SK-N-SH (cell line): Measurements from ENCODE around the gene EIF3D. TPM values are rescaled to one million over a fixed set of nuclear protein-coding genes. Genes with fewer than 3 reads are reported as not detected.

Experiments used
- CTCF ChIA-PET: fragments of 300-600, 350-600 bp; formaldehyde crosslinking; extraction: SDS; loops from one replicate; lab custom pipeline; 2021; lab: Yijun Ruan, JAX
- POLR2A ChIA-PET: fragments of 350-600 bp; sonication (Branson Sonifier 250); formaldehyde crosslinking; extraction: SDS; loops from one replicate; lab custom pipeline; 2020; ENCODE audit warnings: antibody characterized with exemption, inconsistent platforms; lab: Yijun Ruan, JAX
- DNase-seq: peaks from one replicate; pipeline ENCODE4 v3.0.0; 2012
- H2AFZ ChIP-seq: fragments of 200-600 bp; sonication (generic); 2 replicates; pipeline ENCODE4 v1.8.1; 2016; ENCODE audit warnings: antibody characterized with exemption, mild to moderate bottlenecking, low read depth
- H3F3A ChIP-seq: fragments of 200-600 bp; sonication (generic); replicated peaks from 2 replicates; pipeline ENCODE3; 2016; ENCODE audit warnings: antibody characterized with exemption, mild to moderate bottlenecking; ENCODE audit not compliant: insufficient read depth
- H3K27ac ChIP-seq, 2 experiments: fragments of 200-500 bp in 1 of 2; fragments of 200-600 bp in 1 of 2; sonication (Bioruptor generic) in 1 of 2; sonication (generic), shearing (Covaris generic) in 1 of 2; 2 replicates each; pipeline versions ENCODE4 v1.5.1 to v1.6.1; 2014 to 2016; ENCODE audit warnings: low read depth in 2 of 2, inconsistent platforms in 1 of 2, low read length in 1 of 2, mild to moderate bottlenecking in 1 of 2, mixed read lengths in 1 of 2
- H3K27me3 ChIP-seq: fragments of 200-600 bp; sonication (generic), shearing (Covaris generic); 2 replicates; pipeline ENCODE4 v1.6.1; 2016; ENCODE audit warnings: mixed run types; ENCODE audit not compliant: insufficient read depth
- H3K36me3 ChIP-seq, 2 experiments: fragments of 200-500 bp in 1 of 2; fragments of 200-600 bp in 1 of 2; sonication (Bioruptor generic) in 1 of 2; sonication (generic) in 1 of 2; replicated peaks in 1 of 2; 2 replicates each; pipeline versions ENCODE3 to v1.5.1; 2014 to 2016; ENCODE audit warnings: low read length in 1 of 2, mild to moderate bottlenecking in 1 of 2; ENCODE audit not compliant: insufficient read depth in 2 of 2, control insufficient read depth in 1 of 2
- H3K4me1 ChIP-seq, 2 experiments: fragments of 200-500 bp in 1 of 2; fragments of 200-600 bp in 1 of 2; sonication (Bioruptor generic) in 1 of 2; sonication (generic), shearing (Covaris generic) in 1 of 2; 2 replicates each; pipeline versions ENCODE4 v1.5.1 to v1.6.1; 2014 to 2016; ENCODE audit warnings: low read depth in 1 of 2, low read length in 1 of 2, mixed run types in 1 of 2; ENCODE audit not compliant: insufficient read depth in 2 of 2, control insufficient read depth in 1 of 2
- H3K4me2 ChIP-seq: fragments of 200-600 bp; sonication (generic), shearing (Covaris generic); 2 replicates; pipeline ENCODE4 v1.6.1; 2017; ENCODE audit warnings: mixed run types
- H3K4me3 ChIP-seq, 2 experiments: fragments of 200-500 bp in 1 of 2; fragments of 200-600 bp in 1 of 2; sonication (Bioruptor generic) in 1 of 2; sonication (generic), shearing (Covaris generic) in 1 of 2; 2 replicates each; pipeline versions ENCODE4 v1.5.1 to v1.8.1; 2014 to 2016; ENCODE audit warnings: low read depth in 2 of 2, inconsistent platforms in 1 of 2, low read length in 1 of 2, mild to moderate bottlenecking in 1 of 2, mixed read lengths in 1 of 2, moderate library complexity in 1 of 2
- H3K79me2 ChIP-seq: fragments of 200-600 bp; sonication (generic); 2 replicates; pipeline ENCODE4 v1.8.1; 2017; ENCODE audit warnings: mild to moderate bottlenecking; ENCODE audit not compliant: insufficient read depth
- H3K9ac ChIP-seq: fragments of 200-600 bp; sonication (generic); 2 replicates; pipeline ENCODE4 v1.6.1; 2017; ENCODE audit warnings: mixed run types
- H3K9me2 ChIP-seq: fragments of 200-600 bp; sonication (generic); 2 replicates; pipeline ENCODE4 v1.6.1; 2017; ENCODE audit warnings: mixed run types
- H3K9me3 ChIP-seq: fragments of 200-600 bp; sonication (generic); 2 replicates; pipeline ENCODE4 v1.6.1; 2017; ENCODE audit warnings: mixed run types, mild to moderate bottlenecking, moderate library complexity
- H4K20me1 ChIP-seq: fragments of 200-600 bp; sonication (generic); 2 replicates; pipeline ENCODE4 v1.6.1; 2017; ENCODE audit warnings: mild to moderate bottlenecking, mixed run types; ENCODE audit not compliant: insufficient read depth
- CHD2 ChIP-seq: fragments of 150-350 bp; IDR thresholded peaks from 2 replicates; pipeline ENCODE4 v1.6.1; 2018; ENCODE audit warnings: low read length; ENCODE audit not compliant: partially characterized antibody
- ELF1 ChIP-seq: IDR thresholded peaks from 2 replicates; pipeline ENCODE4 v1.4.0; 2012
- EZH2phosphoT487 ChIP-seq: fragments of 200-600 bp; sonication (generic); IDR thresholded peaks from 2 replicates; pipeline ENCODE4 v1.6.1; 2017; ENCODE audit warnings: low read depth, mixed run types, mild to moderate bottlenecking, antibody characterized with exemption, moderate library complexity, borderline replicate concordance
- FOXM1 ChIP-seq: IDR thresholded peaks from 2 replicates; pipeline ENCODE4 v1.4.0; 2012; ENCODE audit warnings: low read depth, mild to moderate bottlenecking
- GATA2 ChIP-seq: sonication (generic); formaldehyde crosslinking; IDR thresholded peaks from 2 replicates; pipeline ENCODE4 v1.5.0; 2020; ENCODE audit warnings: mild to moderate bottlenecking, missing genetic modification reagents
- JUND ChIP-seq: IDR thresholded peaks from 2 replicates; pipeline ENCODE4 v1.4.0; 2012
- MEF2A ChIP-seq: IDR thresholded peaks from 2 replicates; pipeline ENCODE4 v1.4.0; 2012; ENCODE audit warnings: low read depth, borderline replicate concordance
- MXI1 ChIP-seq: IDR thresholded peaks from 2 replicates; pipeline ENCODE4 v1.6.1; 2012; ENCODE audit warnings: mild to moderate bottlenecking, low read depth, low read length, improper control_type of control experiment
- NRF1 ChIP-seq: IDR thresholded peaks from 2 replicates; pipeline ENCODE4 v1.6.1; 2012; ENCODE audit warnings: low read depth, mild to moderate bottlenecking, low read length
- PBX3 ChIP-seq: IDR thresholded peaks from 2 replicates; pipeline ENCODE4; 2012
- RCOR1 ChIP-seq: fragments of 150-350 bp; IDR thresholded peaks from 2 replicates; pipeline ENCODE4 v1.6.1; 2017; ENCODE audit warnings: antibody characterized with exemption, low read length
- REST ChIP-seq: IDR thresholded peaks from 2 replicates; pipeline ENCODE4 v1.6.1; 2012; ENCODE audit warnings: mild to moderate bottlenecking, low read depth, low read length, moderate library complexity
- RFX5 ChIP-seq: IDR thresholded peaks from 2 replicates; pipeline ENCODE4 v1.6.1; 2012; ENCODE audit warnings: mild to moderate bottlenecking, improper control_type of control experiment, low read length
- TAF1 ChIP-seq: IDR thresholded peaks from 2 replicates; pipeline ENCODE4 v1.6.1; 2012; ENCODE audit warnings: low read depth, mild to moderate bottlenecking, low read length, moderate library complexity, borderline replicate concordance
- TEAD4 ChIP-seq: IDR thresholded peaks from 2 replicates; pipeline ENCODE4 v1.4.0; 2012; ENCODE audit warnings: mild to moderate bottlenecking, borderline replicate concordance; ENCODE audit not compliant: insufficient read depth
- WGBS: methylation state at CpG from one replicate; pipeline ENCODE4 v1.1.6; 2017; ENCODE audit warnings: low lambda C conversion rate; 5-methylcytosine and 5-hydroxymethylcytosine counted together
- polyA plus RNA-seq, 3 experiments: library from polyadenylated mRNA; depleted of rRNA; stranded (reverse); fragments of >200 nt; gene quantifications; 2 replicates each; pipeline ENCODE4 v1.2.3, GENCODE V29; 2012
- TF ChIP-seq, protein P1 (sequence below): fragments of 150-350 bp; IDR thresholded peaks from 2 replicates; pipeline ENCODE4 v1.6.1; 2017; ENCODE audit warnings: antibody characterized with exemption, low read length, low read depth, borderline replicate concordance
- TF ChIP-seq, protein P2 (sequence below): fragments of 200-600 bp; sonication (generic); IDR thresholded peaks from 2 replicates; pipeline ENCODE4 v1.6.1; 2017; ENCODE audit warnings: antibody characterized with exemption, mild to moderate bottlenecking, moderate library complexity

Gene EIF3D
- polyA plus RNA-seq, 1 of the 3 experiments (the other 2 are of a cell fraction) = 423 TPM

DNA sequence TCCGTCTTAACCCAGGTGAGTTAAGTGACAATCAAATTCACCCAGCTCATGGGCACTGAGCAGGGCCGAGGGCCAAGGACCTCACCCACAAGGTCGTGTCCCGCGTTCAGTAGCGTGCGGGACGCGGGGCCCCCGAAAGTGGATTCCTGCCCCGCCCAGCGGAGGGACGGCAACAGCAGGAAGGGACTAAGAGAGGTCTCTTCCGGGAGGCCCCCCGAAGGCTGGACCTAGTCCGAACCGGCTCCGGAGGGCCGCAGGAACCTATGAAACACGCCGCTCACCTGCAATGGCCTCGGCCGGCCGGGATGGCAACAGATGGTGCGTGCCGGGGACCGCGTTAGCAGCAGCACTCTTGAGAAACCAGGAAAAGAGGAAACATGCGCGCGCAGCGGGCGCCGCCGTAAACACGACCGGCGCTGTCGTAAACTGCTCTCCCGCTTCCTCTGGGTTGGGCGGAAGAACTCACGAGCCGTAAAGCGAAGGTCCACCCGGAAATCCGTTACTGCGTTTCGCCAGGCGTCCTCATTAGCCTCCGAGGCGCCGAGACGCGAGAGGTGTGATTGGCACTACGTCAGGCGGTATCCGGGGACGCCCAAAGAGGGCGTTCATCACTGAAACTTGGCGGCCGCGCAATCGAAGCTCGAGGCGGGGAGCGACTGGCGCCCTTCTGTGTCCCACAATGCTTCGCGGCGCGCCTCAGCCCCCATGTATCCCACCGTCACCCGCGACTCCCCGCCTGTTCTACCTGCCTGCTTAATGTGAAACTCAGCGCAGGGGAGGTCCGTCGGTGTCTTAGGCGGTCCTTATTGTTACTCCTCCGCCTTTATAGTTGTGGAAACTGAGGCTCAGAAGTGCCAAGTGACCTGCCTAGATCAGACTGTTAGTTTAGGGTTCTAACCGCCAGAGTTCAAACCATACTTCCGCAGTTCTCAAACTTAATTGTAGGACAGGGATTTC is at the start of gene EIF3D (continued):
- TF ChIP-seq TEAD4 (no peak), REST (no peak), FOXM1 (no peak), PBX3 (peak; percentile 79), EZH2phosphoT487 (no peak), CHD2 (peak; percentile 92), ELF1 (peak; percentile 99), JUND (no peak), RFX5 (no peak)
- TF ChIP-seq, protein P1, sequence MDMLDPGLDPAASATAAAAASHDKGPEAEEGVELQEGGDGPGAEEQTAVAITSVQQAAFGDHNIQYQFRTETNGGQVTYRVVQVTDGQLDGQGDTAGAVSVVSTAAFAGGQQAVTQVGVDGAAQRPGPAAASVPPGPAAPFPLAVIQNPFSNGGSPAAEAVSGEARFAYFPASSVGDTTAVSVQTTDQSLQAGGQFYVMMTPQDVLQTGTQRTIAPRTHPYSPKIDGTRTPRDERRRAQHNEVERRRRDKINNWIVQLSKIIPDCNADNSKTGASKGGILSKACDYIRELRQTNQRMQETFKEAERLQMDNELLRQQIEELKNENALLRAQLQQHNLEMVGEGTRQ = no peak

DNA sequence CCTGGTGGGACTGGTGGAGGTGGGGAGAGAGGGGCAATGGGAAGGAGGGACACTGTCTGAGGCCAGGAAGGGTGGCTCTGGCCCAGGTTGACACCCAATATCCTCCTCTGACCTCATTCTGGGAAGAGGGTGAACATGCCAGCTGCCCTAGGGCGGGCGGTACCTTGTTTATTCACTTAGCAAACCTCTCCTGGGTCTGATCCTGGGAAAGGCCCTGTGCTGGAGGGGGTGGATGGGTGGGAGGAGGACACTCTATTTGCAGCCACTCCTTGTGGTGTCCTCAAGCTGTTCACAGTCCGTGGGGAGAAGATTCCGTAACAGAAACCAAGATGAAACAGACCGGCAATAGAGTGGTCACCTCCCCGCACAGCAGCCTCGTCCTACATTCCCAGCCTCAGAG is 49.7 kb upstream of the EIF3D start:
- Histone ChIP-seq H3K4me2 (no peak overlapping the region), H4K20me1 (no peaks in the 10 kb centered on the region), H3K27ac (no peak overlapping the region), H3K4me3 (no peak overlapping the region), H3K4me1 (no peaks in the 10 kb centered on the region; a peak in 1 of 4 replicates), H3K9me3 (no peaks in the 10 kb centered on the region), H3K36me3 (no peaks in the 10 kb centered on the region), H3K27me3 (peaks cover 9% of the 10 kb centered on the region; the same call in 1 of the 2 replicates), H3K79me2 (no peaks in the 10 kb centered on the region), H3F3A (peaks cover 5% of the 10 kb centered on the region), H3K9ac (no peak overlapping the region), H2AFZ (no peak overlapping the region), H3K9me2 (no peaks in the 10 kb centered on the region)
- 77% methylated on average over 7 of the region's 7 CpGs for WGBS
- no peak for DNase-seq
- ChIA-PET CTCF (interaction anchor here (1.6 kb wide), 1 partner anchor 32 kb away, joined by 4 read pairs; no protein-coding TSS in a partner anchor), POLR2A (no interaction called here)
- TF ChIP-seq NRF1 (no peak), MXI1 (no peak), GATA2 (CRISPR knock-in tag) (no peak), MEF2A (no peak), RCOR1 (no peak), RFX5 (no peak), TAF1 (no peak), PBX3 (no peak)
- TF ChIP-seq, protein P2, sequence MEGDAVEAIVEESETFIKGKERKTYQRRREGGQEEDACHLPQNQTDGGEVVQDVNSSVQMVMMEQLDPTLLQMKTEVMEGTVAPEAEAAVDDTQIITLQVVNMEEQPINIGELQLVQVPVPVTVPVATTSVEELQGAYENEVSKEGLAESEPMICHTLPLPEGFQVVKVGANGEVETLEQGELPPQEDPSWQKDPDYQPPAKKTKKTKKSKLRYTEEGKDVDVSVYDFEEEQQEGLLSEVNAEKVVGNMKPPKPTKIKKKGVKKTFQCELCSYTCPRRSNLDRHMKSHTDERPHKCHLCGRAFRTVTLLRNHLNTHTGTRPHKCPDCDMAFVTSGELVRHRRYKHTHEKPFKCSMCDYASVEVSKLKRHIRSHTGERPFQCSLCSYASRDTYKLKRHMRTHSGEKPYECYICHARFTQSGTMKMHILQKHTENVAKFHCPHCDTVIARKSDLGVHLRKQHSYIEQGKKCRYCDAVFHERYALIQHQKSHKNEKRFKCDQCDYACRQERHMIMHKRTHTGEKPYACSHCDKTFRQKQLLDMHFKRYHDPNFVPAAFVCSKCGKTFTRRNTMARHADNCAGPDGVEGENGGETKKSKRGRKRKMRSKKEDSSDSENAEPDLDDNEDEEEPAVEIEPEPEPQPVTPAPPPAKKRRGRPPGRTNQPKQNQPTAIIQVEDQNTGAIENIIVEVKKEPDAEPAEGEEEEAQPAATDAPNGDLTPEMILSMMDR = no peak
